ENCODE measurements around the gene CNST. TPM values are rescaled to one million over a fixed set of nuclear protein-coding genes. Genes with fewer than 3 reads are reported as not detected.

Gene CNST
- total RNA-seq, 3 donors from 2014 or later (not counting 1 experiment from before 2014, with no cell fraction given) = 48.2 to 56.1 (median 49.7) TPM

DNA sequence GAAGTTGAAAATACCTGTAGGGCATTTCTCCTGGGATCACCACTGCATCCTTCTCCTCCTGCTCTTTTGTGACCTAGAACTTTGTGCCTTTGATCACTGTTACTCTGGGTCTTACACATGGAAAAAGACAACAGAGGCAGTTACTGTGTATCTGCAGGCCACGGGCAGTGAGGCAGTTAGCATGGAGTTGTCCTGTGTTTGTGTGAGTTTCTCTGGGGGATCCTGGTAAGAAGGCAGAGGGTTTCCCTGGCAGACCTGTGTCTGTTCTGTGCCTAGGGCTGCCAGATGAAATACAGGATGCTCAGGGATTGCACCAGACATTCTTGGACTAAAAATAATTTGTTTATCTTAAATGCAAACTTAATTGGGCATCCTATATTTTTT, 113.5 kb downstream of the CNST start:
- H3K27me3 Mint-ChIP-seq (ENCODE audit: low read depth in 2 of 2) = no peaks in the 10 kb centered on the region
- no peak overlapping the region for H3K4me3 ChIP-seq (ENCODE audit: low read length)
- no peaks in the 10 kb centered on the region for H3K4me1 ChIP-seq (ENCODE audit: control insufficient read depth, insufficient read depth, low read length)
- ATAC-seq (no peak), DNase-seq (no peak)
- H3K27ac ChIP-seq (ENCODE audit: low read length) = no peak overlapping the region
- no peaks in the 10 kb centered on the region for H3K4me1 Mint-ChIP-seq
- no peaks in the 10 kb centered on the region for H3K36me3 ChIP-seq (ENCODE audit: control insufficient read depth, insufficient read depth, low read length)
- no peaks in the 10 kb centered on the region for H3K9me3 Mint-ChIP-seq
- H3K27ac Mint-ChIP-seq = no peak overlapping the region
- no peaks in the 10 kb centered on the region for H3K27me3 ChIP-seq (ENCODE audit: control insufficient read depth, insufficient read depth, low read length)
- intact Hi-C loops (cut with micrococcal nuclease) = no loop called here
- no peak for TF ChIP-seq CTCF (IDR thresholded peaks at IDR 0.05)
- WGBS (ENCODE audit: insufficient coverage) = 93% methylated on average over 1 of the region's 1 CpG
- H3K4me3 Mint-ChIP-seq = no peak overlapping the region
- no peaks in the 10 kb centered on the region for H3K9me3 ChIP-seq (ENCODE audit: control insufficient read depth, insufficient read depth, low read length)
- no peaks in the 10 kb centered on the region for H3K36me3 Mint-ChIP-seq

GRCh38 chr1:246680190-246680589, 113.9 kb downstream of the CNST start:
- Mint-ChIP-seq H3K9me3 (no peaks in the 10 kb centered on the region), H3K27me3 (ENCODE audit: low read depth in 2 of 2) (no peaks in the 10 kb centered on the region)

DNA sequence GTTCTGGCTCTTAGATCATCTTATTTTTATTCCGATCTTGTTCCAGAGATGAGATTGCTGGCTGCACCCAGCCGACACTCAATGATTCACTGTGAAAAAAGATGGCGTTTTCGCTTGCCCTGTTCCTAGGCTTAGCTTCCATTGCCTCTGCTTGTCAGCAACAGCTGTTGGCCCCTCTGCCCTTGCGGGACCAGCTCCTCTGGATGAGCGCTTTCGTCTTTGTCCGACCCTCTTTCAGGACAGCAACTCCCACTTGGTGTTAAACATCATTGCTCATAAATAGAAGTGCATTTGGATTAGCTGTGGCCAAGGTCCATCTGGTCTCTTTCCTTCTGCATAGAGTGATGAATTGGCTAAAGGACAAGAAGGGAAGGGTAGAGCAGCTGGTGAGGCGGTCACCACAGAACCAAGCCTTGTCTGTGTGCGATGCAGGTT, 114.5 kb downstream of the CNST start:
- no peaks in the 10 kb centered on the region for H3K36me3 Mint-ChIP-seq
- no peak overlapping the region for H3K4me3 Mint-ChIP-seq
- TF ChIP-seq CTCF (IDR thresholded peaks at IDR 0.05) = no peak
- no peaks in the 10 kb centered on the region for H3K4me1 ChIP-seq (ENCODE audit: control insufficient read depth, insufficient read depth, low read length)
- 95% methylated on average over 10 of the region's 10 CpGs for WGBS (ENCODE audit: insufficient coverage)
- ATAC-seq (no peak), DNase-seq (no peak)
- H3K27me3 ChIP-seq (ENCODE audit: control insufficient read depth, insufficient read depth, low read length) = no peaks in the 10 kb centered on the region
- H3K4me1 Mint-ChIP-seq = no peaks in the 10 kb centered on the region
- no peaks in the 10 kb centered on the region for H3K36me3 ChIP-seq (ENCODE audit: control insufficient read depth, insufficient read depth, low read length)
- H3K27ac ChIP-seq (ENCODE audit: low read length) = no peak overlapping the region
- H3K27me3 Mint-ChIP-seq (ENCODE audit: low read depth in 2 of 2) = no peaks in the 10 kb centered on the region
- no peaks in the 10 kb centered on the region for H3K9me3 Mint-ChIP-seq
- no peak overlapping the region for H3K4me3 ChIP-seq (ENCODE audit: low read length)
- H3K27ac Mint-ChIP-seq = no peak overlapping the region
- intact Hi-C loops (cut with micrococcal nuclease) = no loop called here
- no peaks in the 10 kb centered on the region for H3K9me3 ChIP-seq (ENCODE audit: control insufficient read depth, insufficient read depth, low read length)

More at GRCh38 chr1:246680190-246680589, 113.9 kb downstream of the CNST start:
- WGBS (ENCODE audit: insufficient coverage) = 89% methylated on average over 8 of the region's 8 CpGs
- H3K36me3 Mint-ChIP-seq = no peaks in the 10 kb centered on the region
- H3K4me3 Mint-ChIP-seq = no peak overlapping the region
- Histone ChIP-seq H3K4me1 (ENCODE audit: control insufficient read depth, insufficient read depth, low read length) (no peaks in the 10 kb centered on the region), H3K27ac (ENCODE audit: low read length) (no peak overlapping the region), H3K27me3 (ENCODE audit: control insufficient read depth, insufficient read depth, low read length) (no peaks in the 10 kb centered on the region), H3K36me3 (ENCODE audit: control insufficient read depth, insufficient read depth, low read length) (no peaks in the 10 kb centered on the region), H3K9me3 (ENCODE audit: control insufficient read depth, insufficient read depth, low read length) (no peaks in the 10 kb centered on the region), H3K4me3 (ENCODE audit: low read length) (no peak overlapping the region)
- DNase-seq = no peak
- no peak for ATAC-seq
- H3K27ac Mint-ChIP-seq = no peak overlapping the region
- intact Hi-C loops (cut with micrococcal nuclease) = no loop called here
- TF ChIP-seq CTCF (IDR thresholded peaks at IDR 0.05) = no peak
- H3K4me1 Mint-ChIP-seq = no peaks in the 10 kb centered on the region
